Omental fat pad (tissue), 4 donors: ENCODE data around the gene CCDC93. TPM values are rescaled to one million over a fixed set of nuclear protein-coding genes. Genes with fewer than 3 reads are reported as not detected.

Experiments
- ATAC-seq: fragments of 150-250 bp; one replicate; pipeline ENCODE4 v1.9.1; 2016; ENCODE audit warnings: mild to moderate bottlenecking, moderate library complexity; ENCODE audit not compliant: low FRiP score
- DNase-seq: peaks from one replicate; pipeline ENCODE4 v3.0.0-alpha.2; 2019; ENCODE audit warnings: low spot score
- CTCF ChIP-seq, 3 donors: fragments of 450-650 bp; IDR thresholded peaks; one replicate each; pipeline ENCODE4 v1.5.1; 2016 to 2017; ENCODE audit warnings: antibody characterized with exemption in 3 of 3, mild to moderate bottlenecking in 3 of 3, moderate library complexity in 2 of 3
- total RNA-seq, 4 donors: library from RNA; depleted of rRNA; stranded (reverse); fragments of >200 nt; gene quantifications; one replicate each; pipeline ENCODE4 v1.1.0, GENCODE V29; 2016

Gene CCDC93
- 10 to 100 TPM; 21.4 to 34.8 (median 22.3) TPM for total RNA-seq

GRCh38 chr2:118013724-118014491, at the start of gene CCDC93:
CCDC93 (minus strand) TSS chr2:118014070; CDS start chr2:118013995, 75 bp downstream.
- ATAC-seq: peak; percentile 94
- TF ChIP-seq CTCF (IDR thresholded peaks at IDR 0.05): no peak
- DNase-seq: peak; percentile 24

GRCh38 chr2:118062669-118063068, 48.8 kb upstream of the CCDC93 start:
- ATAC-seq (no peak), DNase-seq (no peak)
- no peak for TF ChIP-seq CTCF (IDR thresholded peaks at IDR 0.05)

GRCh38 chr2:118062048-118062447, 48.2 kb upstream of the CCDC93 start:
- peak; percentile 9 for ATAC-seq
- no peak for DNase-seq
- TF ChIP-seq CTCF (IDR thresholded peaks at IDR 0.05): no peak

GRCh38 chr2:118061135-118061955, 47.5 kb upstream of the CCDC93 start:
- TF ChIP-seq CTCF (IDR thresholded peaks at IDR 0.05): no peak
- no peak for DNase-seq
- peak; percentile 86 for ATAC-seq

- no peak for DNase-seq
- no peak for TF ChIP-seq CTCF (IDR thresholded peaks at IDR 0.05)
- no peak for ATAC-seq
Observed at GRCh38 chr2:118059919-118060478, 46.1 kb upstream of the CCDC93 start.

- no peak for TF ChIP-seq CTCF (IDR thresholded peaks at IDR 0.05)
- no peak for DNase-seq
- ATAC-seq: no peak
Observed at GRCh38 chr2:118058951-118059350, 45.1 kb upstream of the CCDC93 start.
